DOHH2 (cell line): Measurements from ENCODE around the gene PRELID2.

Source experiments
- EZH2phosphoT487 ChIP-seq: fragments of 200-600 bp; sonication (generic); IDR thresholded peaks from 2 replicates; pipeline ENCODE4 v1.6.1; 2017; ENCODE audit warnings: borderline replicate concordance, mild to moderate bottlenecking, antibody characterized with exemption, low read length, moderate library complexity, mixed read lengths
- TF ChIP-seq, protein P1 (sequence below): fragments of 200-600 bp; sonication (generic); IDR thresholded peaks from one replicate; pipeline ENCODE4 v1.5.1; 2014; ENCODE audit warnings: antibody characterized with exemption, mild to moderate bottlenecking, low read depth, low read length; ENCODE audit not compliant: poor library complexity, severe bottlenecking

DNA sequence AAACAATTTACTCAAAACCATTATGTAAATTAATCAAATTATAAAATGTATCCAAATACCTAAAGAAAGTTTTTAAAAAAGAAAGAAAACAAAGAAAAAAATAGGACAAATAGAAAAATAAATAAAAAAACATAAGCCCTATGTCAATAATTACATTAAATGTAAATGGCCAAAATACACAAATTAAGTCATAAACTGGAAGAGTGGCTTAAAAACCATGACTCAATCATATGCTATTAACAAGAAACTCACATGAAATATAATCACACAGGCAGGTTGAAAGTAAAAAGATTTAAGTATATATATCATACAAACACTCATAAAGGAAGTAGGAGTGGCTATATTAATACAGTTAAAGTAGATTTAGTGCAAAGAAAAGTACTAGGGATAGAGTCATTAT lies 95.3 kb downstream of the PRELID2 start:
- TF ChIP-seq, protein P1, sequence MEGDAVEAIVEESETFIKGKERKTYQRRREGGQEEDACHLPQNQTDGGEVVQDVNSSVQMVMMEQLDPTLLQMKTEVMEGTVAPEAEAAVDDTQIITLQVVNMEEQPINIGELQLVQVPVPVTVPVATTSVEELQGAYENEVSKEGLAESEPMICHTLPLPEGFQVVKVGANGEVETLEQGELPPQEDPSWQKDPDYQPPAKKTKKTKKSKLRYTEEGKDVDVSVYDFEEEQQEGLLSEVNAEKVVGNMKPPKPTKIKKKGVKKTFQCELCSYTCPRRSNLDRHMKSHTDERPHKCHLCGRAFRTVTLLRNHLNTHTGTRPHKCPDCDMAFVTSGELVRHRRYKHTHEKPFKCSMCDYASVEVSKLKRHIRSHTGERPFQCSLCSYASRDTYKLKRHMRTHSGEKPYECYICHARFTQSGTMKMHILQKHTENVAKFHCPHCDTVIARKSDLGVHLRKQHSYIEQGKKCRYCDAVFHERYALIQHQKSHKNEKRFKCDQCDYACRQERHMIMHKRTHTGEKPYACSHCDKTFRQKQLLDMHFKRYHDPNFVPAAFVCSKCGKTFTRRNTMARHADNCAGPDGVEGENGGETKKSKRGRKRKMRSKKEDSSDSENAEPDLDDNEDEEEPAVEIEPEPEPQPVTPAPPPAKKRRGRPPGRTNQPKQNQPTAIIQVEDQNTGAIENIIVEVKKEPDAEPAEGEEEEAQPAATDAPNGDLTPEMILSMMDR: no peak
- TF ChIP-seq EZH2phosphoT487: no peak
